ENCODE measurements around the gene CLSTN1. TPM values are rescaled to one million over a fixed set of nuclear protein-coding genes. Genes with fewer than 3 reads are reported as not detected.
A peak's percentile ranks its signal among the peaks of the same experiment; 100 is the strongest.

The CLSTN1 gene
- total RNA-seq, 1 experiment from 2014 or later, result 143 TPM

DNA sequence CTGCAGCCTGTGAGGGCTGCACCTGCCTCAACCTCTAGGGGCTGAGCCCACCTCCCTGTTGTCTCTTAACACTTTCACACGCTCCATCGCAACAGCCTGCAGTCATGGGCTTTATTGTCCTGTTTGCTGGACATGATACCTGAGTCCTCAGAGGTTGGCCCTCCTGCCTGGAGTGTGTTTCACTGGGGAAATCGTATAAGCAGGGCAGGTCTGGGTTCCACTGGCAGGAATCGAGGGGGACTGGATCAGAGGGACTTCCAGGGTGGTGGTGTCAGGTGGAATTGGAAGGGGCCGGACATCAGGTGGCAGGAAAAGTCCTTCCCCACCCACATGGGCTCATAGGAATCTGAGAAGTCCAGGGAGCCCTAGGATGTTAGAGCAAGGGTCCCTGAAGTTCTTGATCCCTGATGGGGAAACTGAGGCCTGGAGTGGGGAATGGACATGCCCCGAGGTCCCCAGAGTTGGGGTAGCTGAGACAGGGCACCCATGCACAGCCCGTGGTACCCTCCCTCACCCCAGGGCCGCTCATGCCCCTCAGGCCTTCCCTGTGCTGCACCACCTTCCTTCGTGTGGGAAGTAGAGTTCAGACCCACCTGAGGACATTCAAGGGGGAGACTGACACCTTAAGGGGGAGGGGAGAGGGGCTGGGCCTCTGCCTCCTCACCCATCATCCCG is 105.6 kb downstream of the CLSTN1 start:
- peak overlapping the region; percentile 23; the same call in 1 of the 2 replicates for H3K27ac ChIP-seq (ENCODE audit: low read length)
- H3K9me3 ChIP-seq (ENCODE audit: control insufficient read depth, insufficient read depth, low read depth, low read length), result peaks cover 1% of the 10 kb centered on the region
- H3K4me1 ChIP-seq (ENCODE audit: control insufficient read depth, insufficient read depth, low read length), result peaks cover 13% of the 10 kb centered on the region
- CTCF ChIA-PET, result no interaction called here
- DNase-seq (ENCODE audit: low read depth, low spot score) (no peak), ATAC-seq (no peak)
- H3K36me3 ChIP-seq (ENCODE audit: control insufficient read depth, insufficient read depth, low read length), result no peaks in the 10 kb centered on the region
- no TSS peak for BruUV-seq (replicated peaks)
- intact Hi-C loops (cut with micrococcal nuclease; ENCODE audit: unreplicated experiment) (no loop called here), in situ Hi-C loops (cut with HindIII; ENCODE audit: low pct_unique_long_range_greater_than_20kb, low sequenced_read_pairs) (no loop called here)
- H3K4me3 ChIP-seq (ENCODE audit: low read depth in 2 of 2, low read length in 2 of 2), result no peak overlapping the region
- POLR2A ChIA-PET, result interaction anchor here (0.5 kb wide), 1 partner anchor 63 kb away, joined by 4 read pairs; no protein-coding TSS in a partner anchor
- no peaks in the 10 kb centered on the region for H3K27me3 ChIP-seq (ENCODE audit: control insufficient read depth, insufficient read depth, low read length)
- TF ChIP-seq REST (IDR thresholded peaks at IDR 0.05; ENCODE audit: insufficient read depth in 1 of 2, low read depth in 2 of 2, low read length in 1 of 2) (no peak), TCF7L2 (IDR thresholded peaks at IDR 0.05; ENCODE audit: low read depth, low read length) (no peak), POLR2AphosphoS5 (IDR thresholded peaks at IDR 0.05; ENCODE audit: low read depth, low read length) (no peak), SIN3A (IDR thresholded peaks at IDR 0.05; ENCODE audit: borderline replicate concordance, insufficient read depth, low read depth, low read length) (no peak)
- TF ChIP-seq, protein P1, sequence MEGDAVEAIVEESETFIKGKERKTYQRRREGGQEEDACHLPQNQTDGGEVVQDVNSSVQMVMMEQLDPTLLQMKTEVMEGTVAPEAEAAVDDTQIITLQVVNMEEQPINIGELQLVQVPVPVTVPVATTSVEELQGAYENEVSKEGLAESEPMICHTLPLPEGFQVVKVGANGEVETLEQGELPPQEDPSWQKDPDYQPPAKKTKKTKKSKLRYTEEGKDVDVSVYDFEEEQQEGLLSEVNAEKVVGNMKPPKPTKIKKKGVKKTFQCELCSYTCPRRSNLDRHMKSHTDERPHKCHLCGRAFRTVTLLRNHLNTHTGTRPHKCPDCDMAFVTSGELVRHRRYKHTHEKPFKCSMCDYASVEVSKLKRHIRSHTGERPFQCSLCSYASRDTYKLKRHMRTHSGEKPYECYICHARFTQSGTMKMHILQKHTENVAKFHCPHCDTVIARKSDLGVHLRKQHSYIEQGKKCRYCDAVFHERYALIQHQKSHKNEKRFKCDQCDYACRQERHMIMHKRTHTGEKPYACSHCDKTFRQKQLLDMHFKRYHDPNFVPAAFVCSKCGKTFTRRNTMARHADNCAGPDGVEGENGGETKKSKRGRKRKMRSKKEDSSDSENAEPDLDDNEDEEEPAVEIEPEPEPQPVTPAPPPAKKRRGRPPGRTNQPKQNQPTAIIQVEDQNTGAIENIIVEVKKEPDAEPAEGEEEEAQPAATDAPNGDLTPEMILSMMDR (IDR thresholded peaks at IDR 0.05), result no peak

DNA sequence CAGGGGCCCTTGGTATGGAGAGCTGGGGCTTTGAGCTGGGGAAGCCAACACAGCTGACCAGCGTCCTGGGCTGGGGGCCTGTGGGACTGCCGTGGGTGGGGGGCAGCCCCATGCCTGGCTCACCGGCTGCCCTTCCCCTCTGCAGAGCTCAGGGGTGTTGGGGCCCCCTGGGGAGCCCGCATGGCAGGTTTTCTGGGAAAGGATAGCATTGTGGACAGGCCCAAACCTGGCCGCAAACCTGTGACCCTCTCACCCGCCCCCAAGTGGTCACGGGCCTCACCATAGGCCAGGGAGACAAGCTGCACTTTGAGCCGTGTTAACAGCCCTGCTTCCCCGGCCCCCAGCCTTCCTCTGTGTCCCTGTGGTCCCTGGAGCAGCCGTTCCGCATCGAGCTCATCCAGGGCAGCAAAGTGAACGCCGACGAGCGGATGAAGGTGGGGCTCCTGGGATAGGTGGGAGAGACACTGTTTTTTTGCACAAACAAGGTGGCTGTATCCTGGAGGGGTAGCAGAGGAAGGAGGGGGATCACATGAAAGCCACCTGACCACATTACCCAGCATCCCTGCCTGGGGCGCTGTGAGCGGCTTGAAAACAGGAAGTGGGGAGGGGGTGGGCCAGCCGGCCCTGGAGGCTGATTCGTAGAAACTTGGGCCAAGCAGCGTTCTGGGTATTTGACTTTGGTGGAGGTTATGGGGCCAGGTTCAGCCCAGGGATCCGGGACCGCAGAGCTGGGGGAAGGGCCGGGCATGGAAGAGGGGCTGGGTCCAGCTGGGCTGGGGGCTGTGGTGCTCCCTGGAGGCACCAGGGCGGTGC is 106.4 kb downstream of the CLSTN1 start:
- no peaks in the 10 kb centered on the region; the same call in 1 of the 2 replicates for H3K9me3 ChIP-seq (ENCODE audit: control insufficient read depth, insufficient read depth, low read depth, low read length)
- peaks cover 13% of the 10 kb centered on the region for H3K4me1 ChIP-seq (ENCODE audit: control insufficient read depth, insufficient read depth, low read length)
- no peak overlapping the region for H3K27ac ChIP-seq (ENCODE audit: low read length)
- TF ChIP-seq REST (IDR thresholded peaks at IDR 0.05; ENCODE audit: insufficient read depth in 1 of 2, low read depth in 2 of 2, low read length in 1 of 2) (no peak), TCF7L2 (IDR thresholded peaks at IDR 0.05; ENCODE audit: low read depth, low read length) (no peak)
- CTCF ChIA-PET, result no interaction called here
- no peaks in the 10 kb centered on the region for H3K27me3 ChIP-seq (ENCODE audit: control insufficient read depth, insufficient read depth, low read length)
- POLR2A ChIA-PET, result interaction anchor here (0.6 kb wide), 1 partner anchor 94 kb away, joined by 6 read pairs; no protein-coding TSS in a partner anchor
- H3K4me3 ChIP-seq (ENCODE audit: low read depth in 2 of 2, low read length in 2 of 2), result no peak overlapping the region
- no TSS peak for BruUV-seq (replicated peaks)
- no peak for ATAC-seq
- intact Hi-C loops (cut with micrococcal nuclease; ENCODE audit: unreplicated experiment) (no loop called here), in situ Hi-C loops (cut with HindIII; ENCODE audit: low pct_unique_long_range_greater_than_20kb, low sequenced_read_pairs) (no loop called here)
- no peak for DNase-seq (ENCODE audit: low read depth, low spot score)
- H3K36me3 ChIP-seq (ENCODE audit: control insufficient read depth, insufficient read depth, low read length), result no peaks in the 10 kb centered on the region
